Right lobe of liver (tissue), 6 donors: Measurements from ENCODE around the gene AQR. TPM values are rescaled to one million over a fixed set of nuclear protein-coding genes. Genes with fewer than 3 reads are reported as not detected.

Experiments
- ATAC-seq, 4 donors: fragments of 200-7000 bp; cut with Tn5 transposase; one replicate each; pipeline ENCODE4 v1.9.1; 2020; ENCODE audit warnings: mild to moderate bottlenecking in 4 of 4, moderate library complexity in 4 of 4
- DNase-seq, 3 donors: peaks; one replicate each; pipeline ENCODE4 v3.0.0-alpha.2; 2020
- H3K27ac ChIP-seq, 3 donors: fragments of 200-600 bp; one replicate each; pipeline ENCODE4 v1.8.0; 2022
- H3K27me3 ChIP-seq, 2 donors: fragments of 200-600 bp; one replicate each; pipeline ENCODE4 v1.8.0; 2022
- H3K36me3 ChIP-seq, 4 donors: fragments of 200-600 bp; sonication (generic) in 1 of 4; one replicate each; pipeline versions ENCODE4 v1.5.1 to v1.8.0; 2017 to 2022; ENCODE audit warnings: control low read depth in 1 of 4
- H3K4me1 ChIP-seq, 4 donors: fragments of 200-600 bp; sonication (generic) in 1 of 4; one replicate each; pipeline versions ENCODE4 v1.5.1 to v1.8.0; 2017 to 2022; ENCODE audit warnings: control low read depth in 1 of 4
- H3K4me3 ChIP-seq, 3 donors: fragments of 200-600 bp; one replicate each; pipeline ENCODE4 v1.8.0; 2022
- H3K9me3 ChIP-seq, 4 donors: fragments of 200-600 bp; sonication (generic) in 1 of 4; one replicate each; pipeline versions ENCODE4 v1.5.1 to v1.8.0; 2017 to 2022; ENCODE audit warnings: control low read depth in 1 of 4
- CTCF ChIP-seq, 4 donors: fragments of 200-600 bp in 3 of 4; fragments of 450-650 bp in 1 of 4; IDR thresholded peaks; one replicate each; pipeline versions ENCODE4 v1.5.1 to v1.8.0; 2016 to 2022; ENCODE audit warnings: antibody characterized with exemption in 4 of 4, mild to moderate bottlenecking in 2 of 4
- POLR2A ChIP-seq: fragments of 450-650 bp; IDR thresholded peaks from one replicate; pipeline ENCODE4 v1.6.1; 2017; ENCODE audit warnings: antibody characterized with exemption, mild to moderate bottlenecking
- WGBS: methylation state at CpG from one replicate; pipeline ENCODE4 v1.1.6; 2018; ENCODE audit warnings: low coverage, low lambda C conversion rate; ENCODE audit not compliant: insufficient coverage; ENCODE audit errors: missing lambda C conversion rate; 5-methylcytosine and 5-hydroxymethylcytosine counted together
- intact Hi-C, 2 donors: fragments of 100-400 bp; cut with DNase I; formaldehyde crosslinking; loops; one replicate each; pipeline versions ENCODE4 v1.11.2 to v1.14.1; 2022
- total RNA-seq, 6 experiments: library from RNA; depleted of rRNA in 2 of 6; stranded (reverse); fragments of >200 nt in 2 of 6; fragmentation: NEBNext Ultra II Directional in 3 of 6; extraction: Animal tissue kit (Norgen Biotek cat#: 25700) in 3 of 6; gene quantifications; one replicate each; pipeline versions ENCODE4 v1.1.0 to v1.2.4, GENCODE V29; 2016 to 2023
- donor health status: DM: no; HTN: yes; CAD: no.
- donor health status: DM: no; HTN: no; CAD: no.
- donor health status: DM: no; HTN: no; CAD: no.
- donor health status: DM: no; HTN: yes; CAD: no.
- donor health status: DM: no; HTN: yes; CAD: no.

The AQR gene
- total RNA-seq, 6 experiments from 2014 or later: 9.1 to 15.3 (median 11.8) TPM

DNA sequence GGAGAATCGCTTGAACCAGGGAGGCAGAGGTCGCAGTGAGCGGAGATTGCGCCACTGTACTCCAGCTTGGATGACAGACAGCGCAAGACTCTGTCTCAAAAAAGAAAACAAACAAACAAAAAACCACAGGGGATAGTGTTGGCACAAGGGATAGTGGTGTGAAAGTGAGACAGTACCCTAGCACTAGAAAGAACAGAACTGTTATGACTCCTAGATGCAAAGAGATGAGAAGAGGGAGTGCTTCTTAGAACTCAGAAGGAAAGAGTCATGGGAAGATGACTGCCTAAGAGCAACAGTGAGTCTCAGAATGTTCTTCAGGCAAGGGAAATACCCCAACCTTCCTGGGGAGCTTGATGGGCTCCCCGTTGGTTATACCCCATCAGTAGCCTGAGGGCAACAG is 36.4 kb upstream of the AQR start:
- H3K36me3 ChIP-seq: no peaks in the 10 kb centered on the region
- intact Hi-C loops: no loop called here
- ATAC-seq: no peak
- H3K9me3 ChIP-seq: no peaks in the 10 kb centered on the region
- H3K27me3 ChIP-seq: no peaks in the 10 kb centered on the region
- TF ChIP-seq CTCF (IDR thresholded peaks at IDR 0.05): no peak
- TF ChIP-seq POLR2A: no peak
- no peak for DNase-seq
- no peaks in the 10 kb centered on the region for H3K4me1 ChIP-seq
- 83% methylated on average over 6 of the region's 6 CpGs for WGBS
- H3K27ac ChIP-seq: no peak overlapping the region
- H3K4me3 ChIP-seq: no peak overlapping the region

GRCh38 chr15:35003928-35004327 is 34.4 kb upstream of the AQR start:
- Histone ChIP-seq H3K27me3 (no peaks in the 10 kb centered on the region), H3K36me3 (no peaks in the 10 kb centered on the region), H3K4me1 (no peaks in the 10 kb centered on the region), H3K9me3 (no peaks in the 10 kb centered on the region), H3K27ac (no peak overlapping the region), H3K4me3 (no peak overlapping the region)
- 53% methylated on average over 3 of the region's 3 CpGs for WGBS
- no peak for TF ChIP-seq CTCF (IDR thresholded peaks at IDR 0.05)
- TF ChIP-seq POLR2A: no peak
- DNase-seq (no peak), ATAC-seq (no peak)
- intact Hi-C loops: no loop called here

DNA sequence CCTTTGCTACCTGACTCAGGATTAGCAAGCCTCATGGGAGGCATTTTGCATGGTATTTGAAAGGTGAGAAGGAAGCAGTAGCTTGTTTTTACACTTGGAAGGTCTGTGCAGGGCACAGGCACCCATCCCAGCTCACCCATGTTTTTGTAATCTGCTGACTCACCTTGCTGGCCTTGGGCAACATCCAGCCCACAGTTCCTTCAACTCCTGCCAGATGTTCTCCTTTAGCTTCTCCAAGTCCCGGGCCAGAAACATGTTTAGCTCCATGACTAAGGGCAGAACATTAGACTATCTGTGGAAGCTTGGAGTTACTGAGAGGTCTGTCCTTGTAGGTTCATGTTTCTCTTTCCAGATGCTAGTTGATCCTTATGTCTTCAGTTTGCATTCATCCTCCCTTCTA is 31.0 kb upstream of the AQR start:
- no peaks in the 10 kb centered on the region for H3K4me1 ChIP-seq
- peak in 3 of 4 donors; percentile 9 to 89 (median 83) for ATAC-seq
- H3K4me3 ChIP-seq: no peak overlapping the region
- peak in 2 of 3 donors; percentile 25 to 53 for DNase-seq
- no peaks in the 10 kb centered on the region for H3K27me3 ChIP-seq
- no peaks in the 10 kb centered on the region for H3K9me3 ChIP-seq
- H3K27ac ChIP-seq: no peak overlapping the region
- WGBS: 17% methylated on average over 1 of the region's 1 CpG
- H3K36me3 ChIP-seq: no peaks in the 10 kb centered on the region
- intact Hi-C loops: no loop called here
- TF ChIP-seq POLR2A (no peak), CTCF (IDR thresholded peaks at IDR 0.05) (no peak)

- Histone ChIP-seq H3K4me3 (no peak overlapping the region), H3K27me3 (no peaks in the 10 kb centered on the region), H3K36me3 (no peaks in the 10 kb centered on the region), H3K4me1 (no peaks in the 10 kb centered on the region), H3K9me3 (no peaks in the 10 kb centered on the region), H3K27ac (no peak overlapping the region)
- intact Hi-C loops: no loop called here
- 90% methylated on average over 6 of the region's 7 CpGs for WGBS
- no peak for TF ChIP-seq POLR2A
- TF ChIP-seq CTCF (IDR thresholded peaks at IDR 0.05): no peak
- DNase-seq (no peak), ATAC-seq (no peak)
Measured at GRCh38 chr15:34999906-35000305, 30.4 kb upstream of the AQR start.

DNA sequence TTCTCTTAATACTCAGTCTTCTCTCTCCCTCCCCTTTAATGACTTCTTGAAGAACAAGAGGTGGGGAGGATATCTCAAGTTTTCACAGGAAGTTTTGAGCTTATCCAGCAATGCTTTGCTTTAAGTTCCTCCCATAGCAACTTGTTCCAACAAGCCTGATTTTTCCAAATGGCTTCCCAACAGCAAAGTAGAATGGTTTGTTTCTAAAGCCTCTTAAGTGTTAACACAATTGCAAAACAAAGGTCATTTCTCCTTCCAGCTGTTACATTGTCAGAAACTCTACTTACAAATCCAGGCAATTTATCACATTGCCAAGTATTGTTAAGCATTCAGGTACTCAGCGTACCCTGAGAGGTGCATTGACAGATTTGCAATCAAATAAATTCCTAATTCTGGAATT is 25.4 kb upstream of the AQR start:
- no peaks in the 10 kb centered on the region for H3K4me1 ChIP-seq
- ATAC-seq (no peak), DNase-seq (no peak)
- 93% methylated on average over 1 of the region's 1 CpG for WGBS
- no peaks in the 10 kb centered on the region for H3K36me3 ChIP-seq
- no peaks in the 10 kb centered on the region for H3K27me3 ChIP-seq
- TF ChIP-seq CTCF (IDR thresholded peaks at IDR 0.05): no peak
- TF ChIP-seq POLR2A: no peak
- no peaks in the 10 kb centered on the region for H3K9me3 ChIP-seq
- H3K27ac ChIP-seq: no peak overlapping the region
- intact Hi-C loops: no loop called here
- H3K4me3 ChIP-seq: no peak overlapping the region
